HepG2 (cell line): ENCODE results near the gene GPX1. TPM values are rescaled to one million over a fixed set of nuclear protein-coding genes. Genes with fewer than 3 reads are reported as not detected.

Experiments used
- ATAC-seq: fragments of 200-7000 bp; cut with Tn5 transposase; 3 replicates; pipeline ENCODE4 v1.9.1; 2020; ENCODE audit warnings: mild to moderate bottlenecking, moderate library complexity
- BruUV-seq: library from RNA; stranded (reverse); fragments of 400-500 nt; replicated peaks from 2 replicates; lab custom pipeline; 2021; lab: Mats Ljungman, UMichigan
- CTCF ChIA-PET: fragments of 300-600 bp; formaldehyde crosslinking; extraction: SDS; loops from one replicate; lab custom pipeline; 2021; ENCODE audit warnings: low total read pairs, inconsistent platforms, low intra/inter-chr PET ratio; lab: Yijun Ruan, JAX
- POLR2A ChIA-PET: fragments of 350-600 bp; sonication (Branson Sonifier 250); formaldehyde crosslinking; loops from one replicate; lab custom pipeline; 2020; ENCODE audit warnings: antibody characterized with exemption, inconsistent platforms; lab: Yijun Ruan, JAX
- DNase-seq: peaks from one replicate; pipeline ENCODE4 v3.0.0-alpha.2; 2015; ENCODE audit warnings: low spot score
- FAIRE-seq: peaks from 3 replicates; lab custom pipeline; 2011; peaks lifted over from hg19 to GRCh38; lab: Jason Lieb, UNC
- H2AFZ ChIP-seq: one replicate; pipeline ENCODE4 v1.6.1; 2011; ENCODE audit warnings: low read length, inconsistent platforms
- H3K27ac ChIP-seq: fragments of 300-600 bp; 3 replicates; pipeline ENCODE4 v1.8.0; 2011; ENCODE audit warnings: mixed run types, mild to moderate bottlenecking, mixed read lengths, low read length, inconsistent platforms; ENCODE audit not compliant: insufficient read depth; ENCODE audit errors: extremely low read length
- H3K27me3 ChIP-seq, 2 experiments: fragments of 200-600 bp in 1 of 2; 2 replicates in 1 of 2; 3 replicates in 1 of 2; pipeline versions ENCODE4 v1.6.0 to v1.8.0; 2011; ENCODE audit warnings: low read length in 2 of 2, mild to moderate bottlenecking in 2 of 2, moderate library complexity in 2 of 2, inconsistent platforms in 1 of 2; ENCODE audit not compliant: insufficient read depth in 2 of 2, control insufficient read depth in 1 of 2
- H3K36me3 ChIP-seq, 2 experiments: fragments of 200-600 bp in 1 of 2; replicated peaks in 1 of 2; 2 replicates in 1 of 2; 3 replicates in 1 of 2; pipeline versions ENCODE4 v1.5.1 to v1.8.0; 2011; ENCODE audit warnings: low read length in 2 of 2, inconsistent platforms in 1 of 2; ENCODE audit not compliant: insufficient read depth in 2 of 2, control insufficient read depth in 1 of 2
- H3K4me1 ChIP-seq: 2 replicates; pipeline ENCODE4 v1.5.1; 2012; ENCODE audit warnings: low read length, inconsistent platforms; ENCODE audit not compliant: insufficient read depth
- H3K4me2 ChIP-seq: 2 replicates; pipeline ENCODE4 v1.6.0; 2011; ENCODE audit warnings: low read depth, low read length, inconsistent platforms
- H3K4me3 ChIP-seq, 3 experiments: fragments of 200-600 bp in 1 of 3; sonication (generic), shearing (Covaris generic) in 1 of 3; replicated peaks in 1 of 3; 2 replicates each; pipeline ENCODE4 v1.5.1; 2011 to 2016; ENCODE audit warnings: low read length in 3 of 3, inconsistent platforms in 2 of 3, low read depth in 2 of 3, mild to moderate bottlenecking in 2 of 3, control low read depth in 1 of 3, mixed read lengths in 1 of 3; ENCODE audit not compliant: insufficient read depth in 1 of 3
- H3K79me2 ChIP-seq: one replicate; pipeline ENCODE4 v1.6.1; 2011; ENCODE audit warnings: low read length, inconsistent platforms; ENCODE audit not compliant: insufficient read depth
- H3K9ac ChIP-seq: 2 replicates; pipeline ENCODE4 v1.6.0; 2011; ENCODE audit warnings: mild to moderate bottlenecking, low read depth, low read length, inconsistent platforms; ENCODE audit not compliant: insufficient read depth
- H3K9me3 ChIP-seq: 2 replicates; pipeline ENCODE4 v1.5.1; 2012; ENCODE audit warnings: mild to moderate bottlenecking, low read length
- H4K20me1 ChIP-seq: 2 replicates; pipeline ENCODE4 v1.6.0; 2011; ENCODE audit warnings: inconsistent platforms, mild to moderate bottlenecking, low read length, moderate library complexity; ENCODE audit not compliant: insufficient read depth
- FUBP1 ChIP-seq: sonication (generic); formaldehyde crosslinking; IDR thresholded peaks from 2 replicates; pipeline ENCODE4 v1.5.1; 2020; ENCODE audit warnings: missing genetic modification reagents, mild to moderate bottlenecking, borderline replicate concordance
- GRHL1 ChIP-seq: sonication (generic); formaldehyde crosslinking; conservative IDR thresholded peaks from 2 replicates; pipeline ENCODE4 v1.8.0; 2022; ENCODE audit warnings: missing genetic modification reagents
- HDAC2 ChIP-seq: sonication (generic); formaldehyde crosslinking; IDR thresholded peaks from 2 replicates; pipeline ENCODE4 v1.4.0; 2020; ENCODE audit warnings: missing genetic modification reagents
- NCOR1 ChIP-seq: fragments of 200-600 bp; sonication (generic); IDR thresholded peaks from 2 replicates; pipeline ENCODE4 v1.7.0; 2017; ENCODE audit warnings: antibody characterized with exemption, low read length, borderline replicate concordance
- RARG ChIP-seq: sonication (generic); formaldehyde crosslinking; IDR thresholded peaks from 2 replicates; pipeline ENCODE4 v1.4.0; 2020; ENCODE audit warnings: low read depth, mild to moderate bottlenecking, missing genetic modification reagents
- ZNF382 ChIP-seq: sonication (generic); formaldehyde crosslinking; IDR thresholded peaks from 2 replicates; pipeline ENCODE4 v1.5.0; 2020; ENCODE audit warnings: missing genetic modification reagents, mild to moderate bottlenecking, borderline replicate concordance
- ZSCAN20 ChIP-seq: sonication (generic); formaldehyde crosslinking; IDR thresholded peaks from 2 replicates; pipeline ENCODE4 v1.4.0; 2020; ENCODE audit warnings: missing genetic modification reagents, mild to moderate bottlenecking, borderline replicate concordance
- WGBS: methylation state at CpG from one replicate; pipeline ENCODE4 v1.1.6; 2017; ENCODE audit warnings: low lambda C conversion rate; 5-methylcytosine and 5-hydroxymethylcytosine counted together
- in situ Hi-C: cut with HindIII; loops from 2 replicates; pipeline ENCODE4 v1.10.0; 2017; ENCODE audit warnings: low pct_unique_long_range_greater_than_20kb; ENCODE audit not compliant: extremely low pct_ligation_motif_present
- intact Hi-C: fragments of 100-400 bp; cut with micrococcal nuclease; formaldehyde crosslinking; loops from one replicate; pipeline ENCODE4 v1.10.0; 2022; ENCODE audit not compliant: unreplicated experiment
- polyA plus RNA-seq, 8 experiments: library from polyadenylated mRNA; depleted of rRNA in 3 of 8; stranded (reverse) in 7 of 8; unstranded in 1 of 8; fragments of >200 nt; fragmentation: Illumina TruSeq in 4 of 8; extraction: Trizol in 4 of 8; gene quantifications; 2 replicates each; pipeline versions ENCODE4 v1.2.1 to v1.2.3, GENCODE V29; 2011 to 2016; ENCODE audit warnings: low read depth in 4 of 8, missing spikeins in 1 of 8, mixed read lengths in 1 of 8; ENCODE audit not compliant: insufficient read depth in 1 of 8
- total RNA-seq, 5 experiments: library from RNA; depleted of rRNA; stranded (reverse); fragments of >200 nt; fragmentation: Illumina TruSeq; extraction: Trizol; gene quantifications; 2 replicates each; pipeline ENCODE4 v1.2.3, GENCODE V29; 2016; ENCODE audit warnings: low read depth in 1 of 5
- TF ChIP-seq, protein P1 (sequence below): sonication (generic); formaldehyde crosslinking; IDR thresholded peaks from 2 replicates; pipeline ENCODE4 v1.4.0; 2020; ENCODE audit warnings: missing genetic modification reagents
- TF ChIP-seq, protein P2 (sequence below): sonication (generic); formaldehyde crosslinking; conservative IDR thresholded peaks from 2 replicates; pipeline ENCODE4 v1.4.0; 2020; ENCODE audit warnings: mild to moderate bottlenecking, missing genetic modification reagents, moderate library complexity

GPX1 gene
- total and polyA plus RNA-seq, 2 of the 13 experiments (the other 11 are each of a cell fraction or from before 2014, with no cell fraction given) = 149 to 168 TPM

DNA sequence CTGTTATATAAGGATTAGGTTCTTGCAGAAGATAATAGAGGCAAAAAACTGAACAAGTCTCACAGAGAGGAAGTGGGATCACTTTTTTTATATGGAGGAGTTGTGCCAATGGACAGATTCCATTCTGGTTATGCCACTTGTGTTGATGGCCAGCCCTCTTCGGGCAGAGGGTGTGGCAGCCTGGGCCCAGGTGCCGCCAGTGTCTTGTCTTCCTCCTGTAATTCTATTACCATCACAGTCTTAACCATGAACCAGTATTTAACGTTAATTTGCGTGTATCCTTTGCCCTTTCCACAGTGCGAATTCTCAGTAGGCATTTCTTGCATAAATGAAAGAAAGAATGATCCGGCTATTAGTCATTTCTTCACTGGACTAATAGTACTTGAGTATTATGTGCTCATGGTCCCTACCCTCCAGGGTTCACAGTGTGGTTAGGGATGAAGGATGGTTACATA lies 11.3 kb downstream of the GPX1 start (continued):
- no peak for TF ChIP-seq RARG (CRISPR knock-in tag)
- no peak for TF ChIP-seq ZSCAN20 (CRISPR knock-in tag)
- no peak for TF ChIP-seq ZNF382
- TF ChIP-seq, protein P1, sequence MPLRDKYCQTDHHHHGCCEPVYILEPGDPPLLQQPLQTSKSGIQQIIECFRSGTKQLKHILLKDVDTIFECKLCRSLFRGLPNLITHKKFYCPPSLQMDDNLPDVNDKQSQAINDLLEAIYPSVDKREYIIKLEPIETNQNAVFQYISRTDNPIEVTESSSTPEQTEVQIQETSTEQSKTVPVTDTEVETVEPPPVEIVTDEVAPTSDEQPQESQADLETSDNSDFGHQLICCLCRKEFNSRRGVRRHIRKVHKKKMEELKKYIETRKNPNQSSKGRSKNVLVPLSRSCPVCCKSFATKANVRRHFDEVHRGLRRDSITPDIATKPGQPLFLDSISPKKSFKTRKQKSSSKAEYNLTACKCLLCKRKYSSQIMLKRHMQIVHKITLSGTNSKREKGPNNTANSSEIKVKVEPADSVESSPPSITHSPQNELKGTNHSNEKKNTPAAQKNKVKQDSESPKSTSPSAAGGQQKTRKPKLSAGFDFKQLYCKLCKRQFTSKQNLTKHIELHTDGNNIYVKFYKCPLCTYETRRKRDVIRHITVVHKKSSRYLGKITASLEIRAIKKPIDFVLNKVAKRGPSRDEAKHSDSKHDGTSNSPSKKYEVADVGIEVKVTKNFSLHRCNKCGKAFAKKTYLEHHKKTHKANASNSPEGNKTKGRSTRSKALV (CRISPR knock-in tag) = no peak
- TF ChIP-seq, all 625 proteins: peak for 0

GRCh38 chr3:49343163-49343562 lies 15.0 kb downstream of the GPX1 start:
- no TSS peak for BruUV-seq
- Histone ChIP-seq H3K4me3 (no peak overlapping the region), H3K4me1 (peaks cover 70% of the 10 kb centered on the region), H3K4me2 (no peak overlapping the region), H3K9me3 (no peaks in the 10 kb centered on the region), H3K79me2 (peaks cover 10% of the 10 kb centered on the region), H2AFZ (no peak overlapping the region), H3K36me3 (no peaks in the 10 kb centered on the region), H3K27ac (no peak overlapping the region), H3K27me3 (no peaks in the 10 kb centered on the region), H3K9ac (no peak overlapping the region), H4K20me1 (no peaks in the 10 kb centered on the region)
- intact Hi-C loops = no loop called here
- WGBS = 90% methylated on average over 3 of the region's 3 CpGs
- no peak for DNase-seq
- POLR2A ChIA-PET = interaction anchor here (0.8 kb wide), 1 partner anchor 15 kb away, joined by 3 read pairs; the partner anchor contains the start of gene GPX1
- in situ Hi-C loops = loop anchor here (25.0 kb wide), 1 partner anchor 94 kb away; the partner anchor contains the start of gene NICN1
- no peak for ATAC-seq
- FAIRE-seq = no peak
- CTCF ChIA-PET = no interaction called here
- TF ChIP-seq NCOR1 = no peak
- TF ChIP-seq, protein P2, sequence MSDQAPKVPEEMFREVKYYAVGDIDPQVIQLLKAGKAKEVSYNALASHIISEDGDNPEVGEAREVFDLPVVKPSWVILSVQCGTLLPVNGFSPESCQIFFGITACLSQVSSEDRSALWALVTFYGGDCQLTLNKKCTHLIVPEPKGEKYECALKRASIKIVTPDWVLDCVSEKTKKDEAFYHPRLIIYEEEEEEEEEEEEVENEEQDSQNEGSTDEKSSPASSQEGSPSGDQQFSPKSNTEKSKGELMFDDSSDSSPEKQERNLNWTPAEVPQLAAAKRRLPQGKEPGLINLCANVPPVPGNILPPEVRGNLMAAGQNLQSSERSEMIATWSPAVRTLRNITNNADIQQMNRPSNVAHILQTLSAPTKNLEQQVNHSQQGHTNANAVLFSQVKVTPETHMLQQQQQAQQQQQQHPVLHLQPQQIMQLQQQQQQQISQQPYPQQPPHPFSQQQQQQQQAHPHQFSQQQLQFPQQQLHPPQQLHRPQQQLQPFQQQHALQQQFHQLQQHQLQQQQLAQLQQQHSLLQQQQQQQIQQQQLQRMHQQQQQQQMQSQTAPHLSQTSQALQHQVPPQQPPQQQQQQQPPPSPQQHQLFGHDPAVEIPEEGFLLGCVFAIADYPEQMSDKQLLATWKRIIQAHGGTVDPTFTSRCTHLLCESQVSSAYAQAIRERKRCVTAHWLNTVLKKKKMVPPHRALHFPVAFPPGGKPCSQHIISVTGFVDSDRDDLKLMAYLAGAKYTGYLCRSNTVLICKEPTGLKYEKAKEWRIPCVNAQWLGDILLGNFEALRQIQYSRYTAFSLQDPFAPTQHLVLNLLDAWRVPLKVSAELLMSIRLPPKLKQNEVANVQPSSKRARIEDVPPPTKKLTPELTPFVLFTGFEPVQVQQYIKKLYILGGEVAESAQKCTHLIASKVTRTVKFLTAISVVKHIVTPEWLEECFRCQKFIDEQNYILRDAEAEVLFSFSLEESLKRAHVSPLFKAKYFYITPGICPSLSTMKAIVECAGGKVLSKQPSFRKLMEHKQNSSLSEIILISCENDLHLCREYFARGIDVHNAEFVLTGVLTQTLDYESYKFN (CRISPR knock-in tag) = no peak
- no peak for TF ChIP-seq GRHL1 (CRISPR knock-in tag)
- TF ChIP-seq HDAC2 = no peak
- TF ChIP-seq FUBP1 = no peak
